Nephron progenitor cell (in vitro differentiated cells): ENCODE data around the gene GMIP.
"Not testable (repeated sequence)": the region's sequence is repeated elsewhere in the genome, so short reads cannot be mapped to it uniquely, and the experiment has no call there.

Experiments used
- DNase-seq: peaks from one replicate; pipeline ENCODE4 v3.0.0; 2021
- H3K27ac Mint-ChIP-seq: 2 replicates; pipeline ENCODE4 v1.8.0; 2021; ENCODE audit warnings: mild to moderate bottlenecking, moderate library complexity, mixed read lengths
- H3K27me3 Mint-ChIP-seq: 2 replicates; pipeline ENCODE4 v1.8.0; 2021; ENCODE audit warnings: mild to moderate bottlenecking, low read depth, mixed read lengths; ENCODE audit not compliant: poor library complexity
- H3K36me3 Mint-ChIP-seq: 2 replicates; pipeline ENCODE4 v1.8.0; 2021; ENCODE audit warnings: low read depth, mixed read lengths
- H3K4me1 Mint-ChIP-seq: 2 replicates; pipeline ENCODE4 v1.8.0; 2021; ENCODE audit warnings: mixed read lengths
- H3K4me3 Mint-ChIP-seq: 2 replicates; pipeline ENCODE4 v1.8.0; 2021; ENCODE audit warnings: mild to moderate bottlenecking, moderate library complexity, mixed read lengths
- H3K9me3 Mint-ChIP-seq: 2 replicates; pipeline ENCODE4 v1.8.0; 2021; ENCODE audit warnings: mild to moderate bottlenecking, moderate library complexity, mixed read lengths
- CTCF ChIP-seq: fragments of 200-600 bp; sonication (generic); IDR thresholded peaks from 2 replicates; pipeline ENCODE4 v1.5.0; 2021; ENCODE audit warnings: antibody characterized with exemption

The GMIP gene

GRCh38 chr19:19643158-19644053, at the start of gene GMIP:
Gene GMIP (minus strand): TSS chr19:19643657. CDS start chr19:19643529, 128 bp downstream.
- Mint-ChIP-seq H3K4me1 (peaks cover 14% of the 10 kb centered on the region), H3K36me3 (peaks cover 16% of the 10 kb centered on the region), H3K27me3 (peaks cover 10% of the 10 kb centered on the region), H3K4me3 (peak within 1 kb of the TSS; percentile 95), H3K9me3 (no peaks in the 10 kb centered on the region), H3K27ac (peak within 1 kb of the TSS; percentile 81)
- TF ChIP-seq CTCF, result peak; percentile 90
- DNase-seq, result peak; percentile 86

- peaks cover 5% of the 10 kb centered on the region for H3K36me3 Mint-ChIP-seq
- H3K27me3 Mint-ChIP-seq, result no peaks in the 10 kb centered on the region
- H3K9me3 Mint-ChIP-seq, result peaks cover 35% of the 10 kb centered on the region
- no peak overlapping the region for H3K27ac Mint-ChIP-seq
- H3K4me1 Mint-ChIP-seq, result no peaks in the 10 kb centered on the region
- no peak for DNase-seq
- TF ChIP-seq CTCF, result no peak
- H3K4me3 Mint-ChIP-seq, result no peak overlapping the region
Observed at GRCh38 chr19:19691683-19692082, 48.2 kb upstream of the GMIP start.

- H3K4me1 Mint-ChIP-seq, H3K27ac Mint-ChIP-seq, DNase-seq, H3K4me3 Mint-ChIP-seq, H3K27me3 Mint-ChIP-seq: not testable (repeated sequence)
- Mint-ChIP-seq H3K36me3 (peaks cover 19% of the 10 kb centered on the region), H3K9me3 (peaks cover 50% of the 10 kb centered on the region)
Observed at GRCh38 chr19:19689023-19689422, 45.6 kb upstream of the GMIP start.

- H3K4me1 Mint-ChIP-seq, result no peaks in the 10 kb centered on the region
- peaks cover 39% of the 10 kb centered on the region for H3K36me3 Mint-ChIP-seq
- H3K27ac Mint-ChIP-seq, result no peak overlapping the region
- no peak overlapping the region for H3K4me3 Mint-ChIP-seq
- peaks cover 4% of the 10 kb centered on the region for H3K27me3 Mint-ChIP-seq
- H3K9me3 Mint-ChIP-seq, result peaks cover 64% of the 10 kb centered on the region
- no peak for DNase-seq
- TF ChIP-seq CTCF, result no peak
Observed at GRCh38 chr19:19687090-19687489, 43.6 kb upstream of the GMIP start.

GRCh38 chr19:19686580-19686979, 43.1 kb upstream of the GMIP start:
- H3K4me1 Mint-ChIP-seq, result no peaks in the 10 kb centered on the region
- no peak overlapping the region for H3K27ac Mint-ChIP-seq
- peaks cover 61% of the 10 kb centered on the region for H3K9me3 Mint-ChIP-seq
- no peak for TF ChIP-seq CTCF
- no peak for DNase-seq
- peaks cover 4% of the 10 kb centered on the region for H3K27me3 Mint-ChIP-seq
- peaks cover 43% of the 10 kb centered on the region for H3K36me3 Mint-ChIP-seq
- H3K4me3 Mint-ChIP-seq, result no peak overlapping the region

GRCh38 chr19:19686119-19686518, 42.7 kb upstream of the GMIP start:
- H3K4me1 Mint-ChIP-seq, DNase-seq, H3K27ac Mint-ChIP-seq, H3K4me3 Mint-ChIP-seq, H3K27me3 Mint-ChIP-seq: not testable (repeated sequence)
- peaks cover 48% of the 10 kb centered on the region for H3K36me3 Mint-ChIP-seq
- peaks cover 64% of the 10 kb centered on the region for H3K9me3 Mint-ChIP-seq
